NCI-H146 treated with DMSO at 0.1 percent for 48 hours (cell line): ENCODE data around the gene TMCO5A.

Experiments used
- DNase-seq: peaks from one replicate; lab custom pipeline; 2025; ENCODE audit not compliant: unreplicated experiment; lab: John Stamatoyannopoulos, UW

The TMCO5A gene

GRCh38 chr15:37967788-37968187 is 33.3 kb downstream of the TMCO5A start:
- DNase-seq = no peak

GRCh38 chr15:37973856-37974255 is 39.4 kb downstream of the TMCO5A start:
- DNase-seq = no peak

- no peak for DNase-seq
These were observed 43.8 kb downstream of the TMCO5A start for GRCh38 chr15:37978231-37978630.

- DNase-seq = no peak
These were observed 45.4 kb downstream of the TMCO5A start for GRCh38 chr15:37979671-37980409.

- no peak for DNase-seq
These were observed 46.8 kb downstream of the TMCO5A start for GRCh38 chr15:37981201-37981600.

GRCh38 chr15:37981775-37982174 is 47.3 kb downstream of the TMCO5A start:
- DNase-seq = no peak

GRCh38 chr15:37984368-37984767 is 49.9 kb downstream of the TMCO5A start:
- DNase-seq = no peak

GRCh38 chr15:37995461-37996347 is 61.3 kb downstream of the TMCO5A start:
- DNase-seq = no peak
